C4-2B (cell line): Measurements from ENCODE around the gene PRAMEF13.
"Not testable (repeated sequence)": the region's sequence is repeated elsewhere in the genome, so short reads cannot be mapped to it uniquely, and the experiment has no call there.

Source experiments
- CTCF ChIP-seq: fragments of 450-650 bp; conservative IDR thresholded peaks from 2 replicates; pipeline ENCODE4 v1.5.1; 2017; ENCODE audit warnings: mild to moderate bottlenecking
- ZFX ChIP-seq: fragments of 450-650 bp; IDR thresholded peaks from 2 replicates; pipeline ENCODE4 v1.6.1; 2017

- not testable (repeated sequence) for TF ChIP-seq CTCF, ZFX
Observed at GRCh38 chr1:13245841-13246553, 44.8 kb upstream of the PRAMEF13 start.
